ENCODE measurements around the gene IQSEC1.

The IQSEC1 gene

DNA sequence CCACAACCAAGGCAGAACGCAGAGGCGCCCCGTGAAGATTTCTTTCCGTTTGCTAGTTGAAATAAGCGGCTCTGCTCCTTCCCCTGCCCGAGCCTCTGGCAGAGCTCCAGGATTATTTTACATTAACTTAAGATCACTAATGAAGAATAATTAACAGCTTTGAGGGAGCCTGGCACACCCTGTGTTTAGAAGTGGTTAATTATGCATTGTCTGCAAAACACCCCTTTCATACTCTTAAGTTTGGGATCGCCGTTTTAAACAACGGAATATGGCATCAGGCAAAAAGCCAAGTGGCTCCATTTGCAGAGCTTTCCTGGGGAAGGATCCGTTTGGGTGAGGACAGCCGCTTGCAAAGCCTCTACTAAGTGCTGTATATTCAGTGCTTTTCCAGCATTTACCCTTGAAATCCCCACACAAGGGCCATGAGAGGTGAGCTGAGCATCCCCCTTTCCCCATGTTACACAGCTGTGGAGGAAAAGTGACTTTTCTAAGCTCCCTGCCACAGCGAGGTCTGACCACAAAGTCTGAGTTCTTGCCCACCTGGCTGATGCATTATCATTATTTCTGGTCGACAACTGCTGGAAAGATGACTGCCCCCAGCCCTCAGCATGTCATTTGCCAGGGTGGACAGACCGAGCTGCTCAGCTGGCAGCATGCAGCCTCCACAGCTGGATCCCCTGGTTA, 33.9 kb downstream of the IQSEC1 start:
- no peak overlapping the region for H3K4me3 ChIP-seq (ENCODE audit: low read depth, low read length)
- TF ChIP-seq, protein P1, sequence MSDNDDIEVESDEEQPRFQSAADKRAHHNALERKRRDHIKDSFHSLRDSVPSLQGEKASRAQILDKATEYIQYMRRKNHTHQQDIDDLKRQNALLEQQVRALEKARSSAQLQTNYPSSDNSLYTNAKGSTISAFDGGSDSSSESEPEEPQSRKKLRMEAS (IDR thresholded peaks at IDR 0.05; ENCODE audit: low read depth, low read length), result no peak
- no peak for TF ChIP-seq MYC (IDR thresholded peaks at IDR 0.05; ENCODE audit: low read depth, low read length)
- TF ChIP-seq, protein P2, sequence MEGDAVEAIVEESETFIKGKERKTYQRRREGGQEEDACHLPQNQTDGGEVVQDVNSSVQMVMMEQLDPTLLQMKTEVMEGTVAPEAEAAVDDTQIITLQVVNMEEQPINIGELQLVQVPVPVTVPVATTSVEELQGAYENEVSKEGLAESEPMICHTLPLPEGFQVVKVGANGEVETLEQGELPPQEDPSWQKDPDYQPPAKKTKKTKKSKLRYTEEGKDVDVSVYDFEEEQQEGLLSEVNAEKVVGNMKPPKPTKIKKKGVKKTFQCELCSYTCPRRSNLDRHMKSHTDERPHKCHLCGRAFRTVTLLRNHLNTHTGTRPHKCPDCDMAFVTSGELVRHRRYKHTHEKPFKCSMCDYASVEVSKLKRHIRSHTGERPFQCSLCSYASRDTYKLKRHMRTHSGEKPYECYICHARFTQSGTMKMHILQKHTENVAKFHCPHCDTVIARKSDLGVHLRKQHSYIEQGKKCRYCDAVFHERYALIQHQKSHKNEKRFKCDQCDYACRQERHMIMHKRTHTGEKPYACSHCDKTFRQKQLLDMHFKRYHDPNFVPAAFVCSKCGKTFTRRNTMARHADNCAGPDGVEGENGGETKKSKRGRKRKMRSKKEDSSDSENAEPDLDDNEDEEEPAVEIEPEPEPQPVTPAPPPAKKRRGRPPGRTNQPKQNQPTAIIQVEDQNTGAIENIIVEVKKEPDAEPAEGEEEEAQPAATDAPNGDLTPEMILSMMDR (IDR thresholded peaks at IDR 0.05; ENCODE audit: low read depth, low read length), result no peak
- DNase-seq (ENCODE audit: low read depth), result no peak

DNA sequence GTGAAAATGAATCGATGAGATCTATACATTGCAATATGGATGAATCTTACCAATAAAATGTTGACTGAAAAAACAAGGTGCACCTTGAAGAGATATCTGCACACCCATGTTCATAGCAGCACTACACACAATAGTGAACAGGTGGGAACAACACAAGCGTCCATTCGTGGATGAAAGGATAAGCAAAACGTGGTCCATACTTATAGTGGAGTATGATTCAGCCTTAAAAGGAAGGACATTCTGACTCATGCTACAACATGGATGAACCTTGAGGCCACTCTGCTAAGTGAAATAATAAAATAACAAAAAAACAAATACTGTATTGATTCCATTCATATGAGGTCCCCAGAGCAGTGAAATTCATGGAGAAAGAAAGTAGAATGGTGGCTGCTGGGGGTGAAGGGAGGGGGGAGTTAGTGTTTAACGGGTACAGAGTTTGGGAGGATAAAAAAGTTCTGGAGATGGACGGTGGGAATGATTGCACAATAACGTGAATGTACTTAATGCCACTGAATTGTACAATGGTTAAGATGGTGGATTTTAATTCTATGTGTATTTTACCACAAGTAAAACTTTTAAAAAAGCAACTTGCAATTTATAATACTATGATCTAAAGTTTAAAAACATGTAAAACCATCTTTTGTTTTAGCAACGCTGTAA, 35.6 kb downstream of the IQSEC1 start:
- DNase-seq (ENCODE audit: low read depth), result no peak
- H3K4me3 ChIP-seq (ENCODE audit: low read depth, low read length), result no peak overlapping the region
- TF ChIP-seq, protein P1 (IDR thresholded peaks at IDR 0.05; ENCODE audit: low read depth, low read length), result no peak
- TF ChIP-seq, protein P2 (IDR thresholded peaks at IDR 0.05; ENCODE audit: low read depth, low read length), result no peak
- TF ChIP-seq POLR2A (IDR thresholded peaks at IDR 0.05; ENCODE audit: extremely low read depth, insufficient read length), result no peak
- no peak for TF ChIP-seq MYC (IDR thresholded peaks at IDR 0.05; ENCODE audit: low read depth, low read length)

DNA sequence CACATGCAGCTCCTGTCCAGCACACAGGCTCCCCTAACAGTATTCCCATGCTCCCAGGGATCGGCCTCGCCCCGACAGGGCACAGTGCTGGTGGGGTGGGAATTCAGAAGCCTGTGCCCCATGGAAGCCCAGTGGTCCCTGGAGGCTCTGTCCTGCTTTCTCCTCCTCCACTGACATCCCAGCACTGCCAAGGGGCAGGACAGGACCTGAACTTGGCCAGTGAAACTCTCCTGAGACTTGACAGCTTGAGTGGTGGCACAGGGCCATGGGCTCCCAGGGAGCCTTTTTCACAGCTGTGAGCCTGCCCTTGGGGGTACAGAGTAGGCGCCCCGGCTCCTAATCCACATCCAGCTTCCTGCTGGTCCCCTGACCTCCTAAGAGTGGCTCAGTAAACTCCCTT, 38.4 kb downstream of the IQSEC1 start:
- TF ChIP-seq MYC (IDR thresholded peaks at IDR 0.05; ENCODE audit: low read depth, low read length), result no peak
- TF ChIP-seq POLR2A (IDR thresholded peaks at IDR 0.05; ENCODE audit: extremely low read depth, insufficient read length), result no peak
- TF ChIP-seq, protein P1 (IDR thresholded peaks at IDR 0.05; ENCODE audit: low read depth, low read length), result no peak
- TF ChIP-seq, protein P2 (IDR thresholded peaks at IDR 0.05; ENCODE audit: low read depth, low read length), result no peak

DNA sequence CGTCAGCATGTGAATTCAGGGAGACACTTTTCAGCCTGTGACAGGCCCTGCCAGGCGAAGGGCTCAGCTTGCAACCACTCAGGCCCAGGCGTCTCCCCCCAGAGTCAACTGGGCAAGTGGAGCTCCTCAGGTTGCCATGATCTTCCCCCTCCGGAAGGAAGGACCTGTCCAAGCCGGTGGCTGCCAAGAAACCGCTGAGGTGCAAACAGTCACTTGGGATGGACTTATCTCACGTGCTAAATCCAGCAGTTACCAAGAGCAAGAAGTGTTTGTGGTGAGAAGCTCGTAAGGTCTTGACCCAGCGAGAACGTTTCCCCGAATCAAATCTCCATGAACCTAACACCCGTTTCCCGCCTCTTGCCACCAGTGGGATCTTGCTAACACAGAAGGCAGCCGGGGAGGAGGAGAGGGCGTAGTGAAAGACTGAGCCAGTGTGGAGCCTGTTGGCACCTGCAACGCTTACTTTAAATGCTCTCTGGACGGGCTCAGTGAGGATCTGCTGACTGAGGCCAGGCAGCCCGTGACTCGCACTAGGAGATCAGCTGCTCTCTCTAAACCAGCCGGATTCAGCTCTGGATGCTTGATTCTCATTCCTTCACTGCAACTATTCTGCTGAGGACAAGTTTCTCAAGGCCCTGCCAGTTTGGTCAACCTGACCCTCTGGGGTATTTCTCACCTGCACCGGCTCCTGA, 39.0 kb downstream of the IQSEC1 start:
- TF ChIP-seq POLR2A (IDR thresholded peaks at IDR 0.05; ENCODE audit: extremely low read depth, insufficient read length) (no peak), MYC (IDR thresholded peaks at IDR 0.05; ENCODE audit: low read depth, low read length) (no peak)
- TF ChIP-seq, protein P1 (IDR thresholded peaks at IDR 0.05; ENCODE audit: low read depth, low read length), result no peak
- TF ChIP-seq, protein P2 (IDR thresholded peaks at IDR 0.05; ENCODE audit: low read depth, low read length), result no peak
- no peak for DNase-seq (ENCODE audit: low read depth)
- H3K4me3 ChIP-seq (ENCODE audit: low read depth, low read length), result no peak overlapping the region

More for the DNA sequence above, 38.4 kb downstream of the IQSEC1 start:
- H3K4me3 ChIP-seq (ENCODE audit: low read depth, low read length), result no peak overlapping the region
- no peak for DNase-seq (ENCODE audit: low read depth)

DNA sequence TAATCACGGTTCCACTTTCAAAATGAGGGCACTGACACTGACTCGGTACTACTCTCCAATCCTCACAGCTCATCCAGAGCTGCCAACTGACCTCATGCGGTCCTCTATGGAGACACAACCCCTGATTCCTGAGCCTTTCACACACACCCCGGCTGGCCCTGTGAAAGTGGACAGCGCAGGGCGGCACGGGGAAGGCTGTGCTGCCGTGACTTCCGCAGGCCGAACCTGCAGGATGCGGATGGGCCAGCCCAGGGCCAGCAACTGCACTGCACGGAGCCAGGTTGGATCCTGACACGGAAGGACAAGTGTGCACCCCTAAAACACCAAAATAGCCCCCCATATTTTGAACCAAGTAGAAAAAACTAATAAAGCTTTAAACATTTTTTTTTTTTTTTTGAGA, 41.0 kb downstream of the IQSEC1 start:
- DNase-seq (ENCODE audit: low read depth), result no peak
- TF ChIP-seq POLR2A (IDR thresholded peaks at IDR 0.05; ENCODE audit: extremely low read depth, insufficient read length), result no peak
- TF ChIP-seq, protein P1 (IDR thresholded peaks at IDR 0.05; ENCODE audit: low read depth, low read length), result no peak
- H3K4me3 ChIP-seq (ENCODE audit: low read depth, low read length), result no peak overlapping the region

DNA sequence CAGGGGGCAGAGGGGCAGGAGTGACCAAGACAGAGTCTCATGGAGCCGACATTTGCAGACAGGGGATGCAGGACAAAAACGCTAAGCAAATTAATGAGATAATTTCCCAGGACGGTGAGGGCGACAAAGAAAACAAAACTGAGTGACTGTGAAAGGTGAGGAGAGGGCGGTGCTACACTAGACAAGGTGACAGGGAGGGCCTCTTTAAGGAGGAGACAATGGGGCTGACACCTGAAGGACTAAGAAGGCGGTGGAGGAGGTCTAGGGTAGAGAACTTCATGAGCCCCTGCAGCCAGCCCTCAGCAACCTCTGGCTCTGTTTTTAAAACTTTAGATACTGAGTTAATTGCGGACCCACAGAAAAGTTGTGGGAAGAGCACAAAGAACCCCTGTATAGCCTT, 41.6 kb downstream of the IQSEC1 start:
- no peak overlapping the region for H3K4me3 ChIP-seq (ENCODE audit: low read depth, low read length)
- no peak for TF ChIP-seq POLR2A (IDR thresholded peaks at IDR 0.05; ENCODE audit: extremely low read depth, insufficient read length)
- no peak for TF ChIP-seq MYC (IDR thresholded peaks at IDR 0.05; ENCODE audit: low read depth, low read length)
- TF ChIP-seq, protein P1 (IDR thresholded peaks at IDR 0.05; ENCODE audit: low read depth, low read length), result no peak
- TF ChIP-seq, protein P2 (IDR thresholded peaks at IDR 0.05; ENCODE audit: low read depth, low read length), result no peak
- DNase-seq (ENCODE audit: low read depth), result no peak
